ENCODE results near the gene TOPAZ1.

The TOPAZ1 gene

DNA sequence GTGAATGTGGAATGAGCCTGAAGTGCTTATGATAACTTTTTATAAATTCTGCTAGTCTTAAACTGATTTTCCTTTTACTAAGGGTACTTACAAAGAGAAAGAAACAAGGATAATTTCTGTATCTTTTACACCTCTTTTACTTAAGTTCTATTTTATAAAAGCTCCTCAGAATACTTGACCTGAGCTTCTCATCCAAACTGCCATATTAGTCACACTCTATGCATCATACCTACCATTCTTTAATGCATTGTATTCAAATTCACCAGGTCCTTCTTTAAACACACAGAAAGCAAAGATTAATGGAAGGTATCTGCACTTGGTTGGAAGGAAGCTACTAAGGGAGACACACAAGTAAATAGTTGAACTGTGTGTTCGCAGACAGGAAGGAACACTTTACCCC is 1.6 kb upstream of the TOPAZ1 start:
- WGBS, 2 experiments, result 90 to 93% methylated on average over 1 of the region's 1 CpG
- Histone ChIP-seq H3K9me3 (ENCODE audit: control insufficient read depth, low read length) (no peaks in the 10 kb centered on the region), H3K36me3 (ENCODE audit: control insufficient read depth, insufficient read depth, low read length) (no peaks in the 10 kb centered on the region), H3K27me3 (ENCODE audit: control insufficient read depth, insufficient read depth, low read length, poor library complexity, severe bottlenecking) (no peaks in the 10 kb centered on the region), H3K4me1 (ENCODE audit: control insufficient read depth, insufficient read depth, low read length) (no peaks in the 10 kb centered on the region), H3K27ac (ENCODE audit: insufficient read depth, low read depth, low read length, poor library complexity, severe bottlenecking) (no peak overlapping the region), H3K4me3 (ENCODE audit: insufficient read depth, low read depth, low read length) (no peak overlapping the region)

DNA sequence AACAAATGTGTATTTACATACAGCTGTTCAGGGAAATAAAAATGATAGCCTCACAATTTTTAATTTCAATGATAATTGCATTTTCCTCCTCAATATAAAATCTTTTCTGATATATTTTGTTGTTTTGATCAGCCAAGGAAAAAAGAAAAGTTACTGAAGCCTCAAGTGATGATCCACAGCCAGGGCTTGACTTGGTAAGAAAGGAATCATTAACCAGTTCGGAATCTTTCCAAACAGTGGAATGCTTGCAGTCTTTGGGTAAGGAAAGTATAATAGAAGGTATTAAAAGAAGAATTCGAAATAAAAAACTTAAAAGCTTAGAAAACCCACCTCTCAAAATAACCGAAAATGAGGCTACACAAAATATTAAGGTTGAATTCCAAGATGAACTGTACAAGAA is 1.0 kb downstream of the TOPAZ1 start:
- H3K36me3 ChIP-seq (ENCODE audit: control insufficient read depth, insufficient read depth, low read length), result no peaks in the 10 kb centered on the region
- H3K27ac ChIP-seq (ENCODE audit: insufficient read depth, low read depth, low read length, poor library complexity, severe bottlenecking), result no peak overlapping the region
- no peaks in the 10 kb centered on the region for H3K4me1 ChIP-seq (ENCODE audit: control insufficient read depth, insufficient read depth, low read length)
- no peaks in the 10 kb centered on the region for H3K9me3 ChIP-seq (ENCODE audit: control insufficient read depth, low read length)
- H3K27me3 ChIP-seq (ENCODE audit: control insufficient read depth, insufficient read depth, low read length, poor library complexity, severe bottlenecking), result no peaks in the 10 kb centered on the region
- H3K4me3 ChIP-seq (ENCODE audit: insufficient read depth, low read depth, low read length), result no peak overlapping the region
- 88 to 94% methylated on average over 2 to 3 of the region's 3 CpGs for WGBS, 2 experiments

DNA sequence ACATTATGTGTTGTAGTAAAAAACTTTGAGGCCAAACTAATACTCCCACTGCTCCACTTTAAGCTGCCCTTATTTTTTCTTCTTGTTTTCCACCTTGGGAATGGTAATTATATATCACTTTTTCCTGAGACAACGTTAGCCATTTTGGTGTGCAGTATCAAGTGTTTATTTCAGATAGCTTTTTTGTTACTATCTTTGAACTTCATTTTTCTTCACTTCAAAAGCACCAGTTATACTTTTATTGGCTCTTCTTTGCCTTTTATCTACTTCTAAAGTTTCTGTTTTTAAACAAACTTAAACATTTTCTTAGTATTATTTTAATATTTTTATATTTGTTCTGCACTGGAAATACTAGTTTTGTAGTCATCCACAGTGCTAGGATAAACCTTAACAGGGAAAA is 6.5 kb downstream of the TOPAZ1 start:
- no peak overlapping the region for H3K4me3 ChIP-seq (ENCODE audit: insufficient read depth, low read depth, low read length)
- H3K36me3 ChIP-seq (ENCODE audit: control insufficient read depth, insufficient read depth, low read length), result no peaks in the 10 kb centered on the region
- no peaks in the 10 kb centered on the region for H3K27me3 ChIP-seq (ENCODE audit: control insufficient read depth, insufficient read depth, low read length, poor library complexity, severe bottlenecking)
- no peaks in the 10 kb centered on the region for H3K9me3 ChIP-seq (ENCODE audit: control insufficient read depth, low read length)
- no peak overlapping the region for H3K27ac ChIP-seq (ENCODE audit: insufficient read depth, low read depth, low read length, poor library complexity, severe bottlenecking)
- H3K4me1 ChIP-seq (ENCODE audit: control insufficient read depth, insufficient read depth, low read length), result no peaks in the 10 kb centered on the region
- WGBS, 2 experiments, result 80 to 100% methylated on average over 1 of the region's 1 CpG

DNA sequence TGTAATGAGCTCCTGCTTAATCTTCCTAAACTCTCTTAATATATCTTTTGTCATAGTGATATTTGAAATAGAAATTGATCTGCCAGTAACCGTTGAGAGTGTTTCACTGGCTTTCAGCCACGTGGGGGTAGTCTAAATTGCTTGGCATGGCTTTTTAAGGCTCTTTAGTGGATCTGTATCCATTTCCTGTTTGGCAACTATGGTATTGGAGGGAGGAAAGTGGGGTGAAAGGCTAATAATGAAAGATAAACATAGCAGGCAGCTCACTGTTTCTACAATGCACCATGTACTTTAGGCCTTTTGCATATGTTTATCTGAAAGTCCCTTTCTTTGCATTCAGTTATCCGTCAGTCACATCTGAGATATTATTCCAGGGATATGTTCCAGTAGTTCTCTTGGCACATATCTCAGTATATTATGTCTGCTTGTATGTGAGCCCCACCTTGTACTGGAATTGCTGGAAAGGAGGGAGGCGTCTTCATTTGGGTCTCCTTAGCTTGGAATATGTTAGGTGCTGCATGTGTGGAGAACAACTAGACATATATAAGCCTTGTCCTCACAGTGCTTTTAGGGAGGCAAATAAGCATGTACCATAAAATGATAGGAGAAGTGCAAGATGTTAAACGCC is 10.8 kb downstream of the TOPAZ1 start:
- H3K27me3 ChIP-seq (ENCODE audit: control insufficient read depth, insufficient read depth, low read length, poor library complexity, severe bottlenecking), result no peaks in the 10 kb centered on the region
- no peak overlapping the region for H3K4me3 ChIP-seq (ENCODE audit: insufficient read depth, low read depth, low read length)
- 76% methylated on average over 5 of the region's 5 CpGs for WGBS, 2 experiments
- no peaks in the 10 kb centered on the region for H3K36me3 ChIP-seq (ENCODE audit: control insufficient read depth, insufficient read depth, low read length)
- H3K9me3 ChIP-seq (ENCODE audit: control insufficient read depth, low read length), result no peaks in the 10 kb centered on the region
- no peaks in the 10 kb centered on the region for H3K4me1 ChIP-seq (ENCODE audit: control insufficient read depth, insufficient read depth, low read length)
- no peak overlapping the region for H3K27ac ChIP-seq (ENCODE audit: insufficient read depth, low read depth, low read length, poor library complexity, severe bottlenecking)

DNA sequence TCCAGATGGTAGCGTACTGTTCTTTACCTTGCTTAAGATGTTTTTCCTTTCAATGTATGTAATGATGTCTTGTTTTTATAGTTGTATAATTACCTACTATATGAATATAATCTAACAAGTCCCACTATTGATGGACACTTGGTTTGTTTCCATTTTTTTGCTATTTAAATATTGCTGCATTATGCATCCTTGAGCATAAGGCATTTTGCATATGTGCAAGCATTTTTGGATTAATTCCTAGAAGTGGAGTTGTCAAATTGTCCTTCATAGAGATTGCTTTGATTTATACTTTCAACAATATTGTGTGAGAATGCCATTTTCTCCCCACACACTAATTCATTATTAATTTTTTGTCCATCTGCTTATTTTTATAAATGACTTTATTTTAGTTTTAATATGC is 17.7 kb downstream of the TOPAZ1 start:
- Histone ChIP-seq H3K9me3 (ENCODE audit: control insufficient read depth, low read length) (no peaks in the 10 kb centered on the region), H3K36me3 (ENCODE audit: control insufficient read depth, insufficient read depth, low read length) (no peaks in the 10 kb centered on the region), H3K4me1 (ENCODE audit: control insufficient read depth, insufficient read depth, low read length) (no peaks in the 10 kb centered on the region), H3K27me3 (ENCODE audit: control insufficient read depth, insufficient read depth, low read length, poor library complexity, severe bottlenecking) (no peaks in the 10 kb centered on the region), H3K27ac (ENCODE audit: insufficient read depth, low read depth, low read length, poor library complexity, severe bottlenecking) (no peak overlapping the region), H3K4me3 (ENCODE audit: insufficient read depth, low read depth, low read length) (no peak overlapping the region)
- WGBS, 2 experiments, result no CpG with 5 or more reads among the region's 1 CpG

DNA sequence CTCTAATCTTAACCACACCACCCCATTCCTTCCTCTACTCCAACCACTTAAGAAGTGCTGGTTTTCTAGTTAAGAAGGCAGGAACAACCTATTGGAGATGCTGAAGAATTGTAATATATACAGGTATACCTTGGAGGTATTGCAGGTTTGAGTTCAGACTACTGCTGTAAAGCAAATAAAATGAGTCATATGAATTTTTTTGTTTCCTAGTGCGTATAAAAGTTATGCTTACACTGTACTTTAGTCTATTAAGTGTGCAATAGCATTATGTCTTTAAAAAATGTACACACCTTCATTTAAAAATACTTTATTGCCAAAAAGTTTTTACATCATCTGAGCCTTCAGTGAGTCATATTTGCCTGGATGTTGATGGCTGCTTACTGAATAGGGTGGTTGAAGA is 22.5 kb downstream of the TOPAZ1 start:
- Histone ChIP-seq H3K4me1 (ENCODE audit: control insufficient read depth, insufficient read depth, low read length) (no peaks in the 10 kb centered on the region), H3K27me3 (ENCODE audit: control insufficient read depth, insufficient read depth, low read length, poor library complexity, severe bottlenecking) (no peaks in the 10 kb centered on the region), H3K4me3 (ENCODE audit: insufficient read depth, low read depth, low read length) (no peak overlapping the region), H3K36me3 (ENCODE audit: control insufficient read depth, insufficient read depth, low read length) (no peaks in the 10 kb centered on the region), H3K9me3 (ENCODE audit: control insufficient read depth, low read length) (no peaks in the 10 kb centered on the region), H3K27ac (ENCODE audit: insufficient read depth, low read depth, low read length, poor library complexity, severe bottlenecking) (no peak overlapping the region)
- WGBS, 2 experiments, result 100% methylated on average over 1 of the region's 1 CpG

DNA sequence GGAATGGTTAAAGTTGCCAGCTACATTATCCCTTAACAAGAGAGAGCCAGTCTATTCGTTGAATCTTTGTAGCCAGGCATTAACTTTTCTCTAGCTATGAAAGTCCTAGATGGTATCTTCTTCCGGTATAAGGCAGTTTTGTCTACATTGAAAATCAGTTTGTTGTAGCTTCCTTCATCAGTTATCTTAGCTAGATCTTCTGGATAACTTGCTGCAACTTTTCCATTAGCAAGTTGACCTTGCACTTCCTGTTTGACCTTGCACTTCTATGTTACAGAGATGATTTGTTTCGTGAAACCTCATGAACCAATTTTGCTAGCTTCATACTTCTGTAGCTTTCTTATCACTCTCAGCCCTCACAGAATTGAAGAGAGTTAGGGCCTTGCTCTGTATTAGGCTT is 24.1 kb downstream of the TOPAZ1 start:
- Histone ChIP-seq H3K9me3 (ENCODE audit: control insufficient read depth, low read length) (no peaks in the 10 kb centered on the region), H3K4me1 (ENCODE audit: control insufficient read depth, insufficient read depth, low read length) (no peaks in the 10 kb centered on the region), H3K27me3 (ENCODE audit: control insufficient read depth, insufficient read depth, low read length, poor library complexity, severe bottlenecking) (no peaks in the 10 kb centered on the region), H3K4me3 (ENCODE audit: insufficient read depth, low read depth, low read length) (no peak overlapping the region), H3K27ac (ENCODE audit: insufficient read depth, low read depth, low read length, poor library complexity, severe bottlenecking) (no peak overlapping the region), H3K36me3 (ENCODE audit: control insufficient read depth, insufficient read depth, low read length) (no peaks in the 10 kb centered on the region)
- 96 to 99% methylated on average over 3 of the region's 3 CpGs for WGBS, 2 experiments

DNA sequence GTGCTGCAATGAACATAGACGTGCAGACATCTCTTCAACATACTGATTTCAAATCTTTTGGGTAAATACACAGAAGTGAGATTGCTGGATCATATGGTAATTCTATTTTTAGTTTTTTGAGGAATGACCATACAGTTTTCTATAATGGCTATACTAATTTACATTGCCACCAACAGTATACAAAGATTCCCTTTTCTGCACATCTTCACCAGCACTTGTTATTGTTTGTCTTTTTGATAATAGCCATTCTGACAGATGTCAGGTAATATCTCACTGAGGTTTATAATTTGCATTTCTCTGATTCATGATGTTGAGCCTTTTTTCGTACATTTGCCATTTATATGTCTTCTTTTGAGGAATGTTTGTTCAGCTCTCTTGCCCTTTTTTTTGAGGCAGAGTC is 30.5 kb downstream of the TOPAZ1 start:
- Histone ChIP-seq H3K36me3 (ENCODE audit: control insufficient read depth, insufficient read depth, low read length) (no peaks in the 10 kb centered on the region), H3K27me3 (ENCODE audit: control insufficient read depth, insufficient read depth, low read length, poor library complexity, severe bottlenecking) (no peaks in the 10 kb centered on the region), H3K9me3 (ENCODE audit: control insufficient read depth, low read length) (no peaks in the 10 kb centered on the region), H3K4me1 (ENCODE audit: control insufficient read depth, insufficient read depth, low read length) (no peaks in the 10 kb centered on the region), H3K27ac (ENCODE audit: insufficient read depth, low read depth, low read length, poor library complexity, severe bottlenecking) (no peak overlapping the region), H3K4me3 (ENCODE audit: insufficient read depth, low read depth, low read length) (no peak overlapping the region)
- 91 to 92% methylated on average over 2 of the region's 2 CpGs for WGBS, 2 experiments

DNA sequence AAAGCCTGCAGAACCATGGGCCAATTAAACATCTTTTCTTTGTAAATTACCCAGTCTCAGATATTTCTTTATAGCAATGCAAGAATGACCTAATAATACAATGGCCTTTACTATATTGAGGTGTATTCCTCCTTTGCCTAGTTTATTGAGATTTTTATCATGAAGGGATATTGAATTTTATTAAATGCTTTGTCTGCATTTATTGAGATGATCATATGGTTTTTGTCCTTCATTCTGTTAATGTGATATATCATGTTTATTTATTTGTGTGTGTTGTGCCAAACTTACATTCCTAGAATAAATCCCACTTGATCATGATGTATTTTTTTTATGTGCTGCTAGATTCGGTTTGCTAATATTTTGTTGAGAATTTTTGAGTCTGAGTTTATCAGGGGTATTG is 36.2 kb downstream of the TOPAZ1 start:
- no peak overlapping the region for H3K4me3 ChIP-seq (ENCODE audit: insufficient read depth, low read depth, low read length)
- no peaks in the 10 kb centered on the region for H3K27me3 ChIP-seq (ENCODE audit: control insufficient read depth, insufficient read depth, low read length, poor library complexity, severe bottlenecking)
- H3K27ac ChIP-seq (ENCODE audit: insufficient read depth, low read depth, low read length, poor library complexity, severe bottlenecking), result no peak overlapping the region
- WGBS, 2 experiments, result 100% methylated on average over 1 of the region's 1 CpG
- H3K9me3 ChIP-seq (ENCODE audit: control insufficient read depth, low read length), result no peaks in the 10 kb centered on the region
- no peaks in the 10 kb centered on the region for H3K4me1 ChIP-seq (ENCODE audit: control insufficient read depth, insufficient read depth, low read length)
- H3K36me3 ChIP-seq (ENCODE audit: control insufficient read depth, insufficient read depth, low read length), result no peaks in the 10 kb centered on the region

DNA sequence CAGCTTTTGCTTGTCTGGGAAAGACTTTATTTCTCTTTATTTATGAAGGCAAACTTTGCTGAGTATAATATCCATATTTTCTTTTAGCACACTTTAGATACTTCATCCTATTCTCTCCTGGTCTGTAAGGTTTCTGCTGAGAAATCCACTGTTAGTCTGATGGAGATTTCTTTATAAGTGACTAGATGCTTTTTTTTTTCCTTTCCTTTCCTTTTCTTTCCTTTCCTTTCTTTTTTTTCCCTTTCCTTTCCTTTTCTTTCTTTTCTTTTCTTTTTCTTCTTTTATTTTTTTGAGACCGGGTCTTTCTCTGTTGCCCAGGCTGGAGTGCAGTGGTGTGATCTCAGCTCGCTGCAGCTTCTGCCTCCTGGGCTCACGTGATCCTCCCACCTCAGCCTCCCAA is 38.4 kb downstream of the TOPAZ1 start:
- Histone ChIP-seq H3K9me3 (ENCODE audit: control insufficient read depth, low read length) (no peaks in the 10 kb centered on the region), H3K4me1 (ENCODE audit: control insufficient read depth, insufficient read depth, low read length) (no peaks in the 10 kb centered on the region), H3K27me3 (ENCODE audit: control insufficient read depth, insufficient read depth, low read length, poor library complexity, severe bottlenecking) (no peaks in the 10 kb centered on the region), H3K4me3 (ENCODE audit: insufficient read depth, low read depth, low read length) (no peak overlapping the region), H3K36me3 (ENCODE audit: control insufficient read depth, insufficient read depth, low read length) (no peaks in the 10 kb centered on the region), H3K27ac (ENCODE audit: insufficient read depth, low read depth, low read length, poor library complexity, severe bottlenecking) (no peak overlapping the region)
- 90 to 93% methylated on average over 3 of the region's 3 CpGs for WGBS, 2 experiments

DNA sequence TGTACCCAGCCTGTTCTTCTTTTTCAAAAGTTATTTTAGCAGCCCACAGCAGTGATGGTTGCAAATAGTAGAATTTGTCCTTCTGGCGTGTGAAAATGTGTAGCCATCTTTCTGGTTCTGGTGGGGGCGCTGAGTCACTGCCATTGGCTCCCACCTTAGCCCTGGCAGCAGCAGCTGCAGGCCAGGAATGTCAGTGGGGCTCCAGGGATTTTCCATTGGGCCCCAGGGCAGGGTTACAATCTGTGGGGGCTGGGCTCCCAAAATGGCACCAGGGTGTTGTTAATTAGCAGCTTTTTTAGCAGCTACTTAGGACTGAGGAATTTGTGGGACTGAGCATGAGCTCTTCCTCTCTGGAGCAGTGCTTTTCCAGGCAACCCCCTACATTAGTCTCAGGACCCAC is 38.9 kb downstream of the TOPAZ1 start:
- H3K27ac ChIP-seq (ENCODE audit: insufficient read depth, low read depth, low read length, poor library complexity, severe bottlenecking), result no peak overlapping the region
- H3K36me3 ChIP-seq (ENCODE audit: control insufficient read depth, insufficient read depth, low read length), result no peaks in the 10 kb centered on the region
- no peaks in the 10 kb centered on the region for H3K9me3 ChIP-seq (ENCODE audit: control insufficient read depth, low read length)
- H3K27me3 ChIP-seq (ENCODE audit: control insufficient read depth, insufficient read depth, low read length, poor library complexity, severe bottlenecking), result no peaks in the 10 kb centered on the region
- WGBS, 2 experiments, result 91 to 96% methylated on average over 2 of the region's 2 CpGs
- no peaks in the 10 kb centered on the region for H3K4me1 ChIP-seq (ENCODE audit: control insufficient read depth, insufficient read depth, low read length)
- no peak overlapping the region for H3K4me3 ChIP-seq (ENCODE audit: insufficient read depth, low read depth, low read length)

Data from ectodermal cell (in vitro differentiated cells).